CD14-positive monocyte (primary cell): Measurements from ENCODE around the gene TFAP2E. TPM values are rescaled to one million over a fixed set of nuclear protein-coding genes. Genes with fewer than 3 reads are reported as not detected.

Source experiments
- DNase-seq, 3 donors: peaks; one replicate each; pipeline ENCODE4 v3.0.0-alpha.2; 2011 to 2022
- H2AFZ ChIP-seq: 2 replicates; pipeline ENCODE4 v1.6.0; 2012; ENCODE audit warnings: mild to moderate bottlenecking, low read depth, low read length, inconsistent platforms; ENCODE audit not compliant: insufficient read depth, poor library complexity, severe bottlenecking
- H3K27ac ChIP-seq, 2 donors: 1 replicate in 1 of 2; 2 replicates in 1 of 2; pipeline ENCODE4 v1.5.1; 2012 to 2013; ENCODE audit warnings: low read length in 2 of 2, control low read depth in 1 of 2, inconsistent platforms in 1 of 2, low read depth in 1 of 2, mild to moderate bottlenecking in 1 of 2
- H3K27me3 ChIP-seq, 2 donors: one replicate each; pipeline versions ENCODE4 v1.6.0 to v1.6.1; 2011 to 2013; ENCODE audit warnings: low read length in 2 of 2; ENCODE audit not compliant: control insufficient read depth in 2 of 2, insufficient read depth in 2 of 2
- H3K36me3 ChIP-seq, 2 donors: replicated peaks in 1 of 2; 1 replicate in 1 of 2; 2 replicates in 1 of 2; pipeline versions ENCODE4 v1.5.1 to v1.6.1; 2012 to 2013; ENCODE audit warnings: low read length in 2 of 2, control low read depth in 1 of 2, inconsistent platforms in 1 of 2, mild to moderate bottlenecking in 1 of 2; ENCODE audit not compliant: insufficient read depth in 2 of 2, control insufficient read depth in 1 of 2
- H3K4me1 ChIP-seq, 2 donors: 1 replicate in 1 of 2; 2 replicates in 1 of 2; pipeline versions ENCODE4 v1.5.1 to v1.6.1; 2012 to 2013; ENCODE audit warnings: low read length in 2 of 2, control low read depth in 1 of 2, inconsistent platforms in 1 of 2, mild to moderate bottlenecking in 1 of 2, moderate library complexity in 1 of 2; ENCODE audit not compliant: insufficient read depth in 2 of 2, control insufficient read depth in 1 of 2
- H3K4me2 ChIP-seq: replicated peaks from 2 replicates; pipeline ENCODE3; 2012; ENCODE audit warnings: low read length, moderate library complexity, mild to moderate bottlenecking; ENCODE audit not compliant: poor library complexity, severe bottlenecking; ENCODE audit errors: extremely low read depth
- H3K4me3 ChIP-seq, 3 experiments: fragments of 200-600 bp in 1 of 3; sonication (generic) in 1 of 3; replicated peaks in 1 of 3; 1 replicate in 2 of 3; 2 replicates in 1 of 3; pipeline ENCODE4 v1.5.1; 2011 to 2013; ENCODE audit warnings: low read length in 3 of 3, mild to moderate bottlenecking in 3 of 3, control low read depth in 2 of 3, low read depth in 2 of 3, inconsistent platforms in 1 of 3, moderate library complexity in 1 of 3
- H3K79me2 ChIP-seq: 2 replicates; pipeline ENCODE4 v1.6.0; 2012; ENCODE audit warnings: mild to moderate bottlenecking, control low read depth, inconsistent platforms, low read length, moderate library complexity; ENCODE audit not compliant: insufficient read depth
- H3K9ac ChIP-seq: 2 replicates; pipeline ENCODE4 v1.6.0; 2017; ENCODE audit warnings: low read length, mild to moderate bottlenecking; ENCODE audit not compliant: insufficient read depth, poor library complexity, severe bottlenecking
- H3K9me3 ChIP-seq, 2 donors: replicated peaks in 1 of 2; 1 replicate in 1 of 2; 2 replicates in 1 of 2; pipeline versions ENCODE4 v1.5.1 to v1.6.1; 2012 to 2013; ENCODE audit warnings: low read length in 2 of 2, control low read depth in 1 of 2; ENCODE audit not compliant: control insufficient read depth in 1 of 2, insufficient read depth in 1 of 2
- H4K20me1 ChIP-seq: 2 replicates; pipeline ENCODE4 v1.6.0; 2012; ENCODE audit warnings: mild to moderate bottlenecking, low read length, control low read depth, moderate library complexity; ENCODE audit not compliant: insufficient read depth
- H3K27ac Mint-ChIP-seq, 7 donors: one replicate each; pipeline ENCODE4 v1.8.0; 2020; ENCODE audit warnings: mild to moderate bottlenecking in 7 of 7, mixed read lengths in 7 of 7, moderate library complexity in 6 of 7, inconsistent platforms in 2 of 7
- H3K27me3 Mint-ChIP-seq, 3 donors: one replicate each; pipeline ENCODE4 v1.8.0; 2021 to 2022; ENCODE audit warnings: low read depth in 3 of 3, mild to moderate bottlenecking in 3 of 3, mixed read lengths in 3 of 3, moderate library complexity in 3 of 3, inconsistent platforms in 1 of 3
- H3K36me3 Mint-ChIP-seq, 2 donors: one replicate each; pipeline ENCODE4 v1.8.0; 2020; ENCODE audit warnings: mixed read lengths in 2 of 2, inconsistent platforms in 1 of 2, mild to moderate bottlenecking in 1 of 2
- H3K4me1 Mint-ChIP-seq: one replicate; pipeline ENCODE4 v1.8.0; 2020; ENCODE audit warnings: mild to moderate bottlenecking, mixed read lengths
- H3K4me3 Mint-ChIP-seq, 2 donors: one replicate each; pipeline ENCODE4 v1.8.0; 2020; ENCODE audit warnings: mild to moderate bottlenecking in 2 of 2, mixed read lengths in 2 of 2, moderate library complexity in 1 of 2
- H3K9me3 Mint-ChIP-seq, 7 donors: one replicate each; pipeline ENCODE4 v1.8.0; 2020 to 2022; ENCODE audit warnings: mixed read lengths in 7 of 7, mild to moderate bottlenecking in 6 of 7, moderate library complexity in 6 of 7, inconsistent platforms in 2 of 7
- WGBS: methylation state at CpG from one replicate; pipeline ENCODE4 v1.1.5; 2013; ENCODE audit warnings: missing lambda C conversion rate; ENCODE audit not compliant: insufficient coverage; 5-methylcytosine and 5-hydroxymethylcytosine counted together
- intact Hi-C, 2 donors: fragments of 100-400 bp; cut with micrococcal nuclease; formaldehyde crosslinking; loops; one replicate each; pipeline versions ENCODE4 v1.15.0 to v1.15.1; 2023
- polyA plus RNA-seq, 3 donors: library from polyadenylated mRNA; depleted of rRNA in 1 of 3; unstranded in 2 of 3; stranded (reverse) in 1 of 3; fragments of 300-500 nt in 2 of 3; fragments of >200 nt in 1 of 3; fragmentation: Illumina TruSeq in 2 of 3; gene quantifications; 1 replicate in 2 of 3; 2 replicates in 1 of 3; pipeline ENCODE4 v1.2.3, GENCODE V29; 2012 to 2021
- TF ChIP-seq, protein P1 (sequence below): fragments of 200-600 bp; IDR thresholded peaks from one replicate; pipeline ENCODE4 v1.8.0; 2022; ENCODE audit warnings: antibody characterized with exemption, mild to moderate bottlenecking

The TFAP2E gene
- polyA plus RNA-seq, 3 donors, result 0.77 to 4.5 (median 1.5) TPM

DNA sequence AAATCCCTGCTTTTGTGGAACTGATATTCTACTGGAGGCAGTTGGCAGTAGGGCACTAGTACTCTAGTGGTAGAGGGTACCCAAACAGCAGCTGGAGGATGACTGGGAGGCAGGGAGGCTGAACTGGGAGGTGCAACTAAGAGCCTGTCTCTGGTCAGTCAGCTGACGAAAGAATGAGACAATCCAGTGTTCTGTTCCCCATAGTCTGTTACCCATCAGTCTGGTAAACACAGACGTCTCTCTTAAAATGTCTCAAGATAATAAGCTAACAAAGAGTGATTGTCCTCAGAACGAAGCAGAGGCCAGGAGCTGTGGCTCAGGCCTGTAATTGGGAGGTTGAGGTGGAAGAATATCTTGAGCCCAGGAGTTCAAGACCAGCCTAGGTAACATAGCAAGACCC lies 30.4 kb downstream of the TFAP2E start:
- no peak for DNase-seq
- Histone ChIP-seq H3K4me1 (no peaks in the 10 kb centered on the region), H3K9me3 (no peaks in the 10 kb centered on the region), H3K27ac (no peak overlapping the region), H3K4me3 (no peak overlapping the region), H2AFZ (no peak overlapping the region), H3K27me3 (no peaks in the 10 kb centered on the region), H3K36me3 (peaks cover 57 to 93% of the 10 kb centered on the region in 2 donors), H3K79me2 (no peaks in the 10 kb centered on the region), H3K4me2 (no peak overlapping the region), H3K9ac (no peak overlapping the region), H4K20me1 (peaks cover 8% of the 10 kb centered on the region)
- H3K36me3 Mint-ChIP-seq, result peaks cover 69 to 78% of the 10 kb centered on the region in 2 donors
- intact Hi-C loops, result no loop called here
- no CpG with 5 or more reads among the region's 3 CpGs for WGBS
- TF ChIP-seq, protein P1, sequence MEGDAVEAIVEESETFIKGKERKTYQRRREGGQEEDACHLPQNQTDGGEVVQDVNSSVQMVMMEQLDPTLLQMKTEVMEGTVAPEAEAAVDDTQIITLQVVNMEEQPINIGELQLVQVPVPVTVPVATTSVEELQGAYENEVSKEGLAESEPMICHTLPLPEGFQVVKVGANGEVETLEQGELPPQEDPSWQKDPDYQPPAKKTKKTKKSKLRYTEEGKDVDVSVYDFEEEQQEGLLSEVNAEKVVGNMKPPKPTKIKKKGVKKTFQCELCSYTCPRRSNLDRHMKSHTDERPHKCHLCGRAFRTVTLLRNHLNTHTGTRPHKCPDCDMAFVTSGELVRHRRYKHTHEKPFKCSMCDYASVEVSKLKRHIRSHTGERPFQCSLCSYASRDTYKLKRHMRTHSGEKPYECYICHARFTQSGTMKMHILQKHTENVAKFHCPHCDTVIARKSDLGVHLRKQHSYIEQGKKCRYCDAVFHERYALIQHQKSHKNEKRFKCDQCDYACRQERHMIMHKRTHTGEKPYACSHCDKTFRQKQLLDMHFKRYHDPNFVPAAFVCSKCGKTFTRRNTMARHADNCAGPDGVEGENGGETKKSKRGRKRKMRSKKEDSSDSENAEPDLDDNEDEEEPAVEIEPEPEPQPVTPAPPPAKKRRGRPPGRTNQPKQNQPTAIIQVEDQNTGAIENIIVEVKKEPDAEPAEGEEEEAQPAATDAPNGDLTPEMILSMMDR, result no peak
- H3K9me3 Mint-ChIP-seq, result no peaks in the 10 kb centered on the region
- no peak overlapping the region for H3K4me3 Mint-ChIP-seq
- peak overlapping the region in 1 of 7 donors; percentile 76 for H3K27ac Mint-ChIP-seq
- H3K4me1 Mint-ChIP-seq, result no peaks in the 10 kb centered on the region
- no peaks in the 10 kb centered on the region for H3K27me3 Mint-ChIP-seq

DNA sequence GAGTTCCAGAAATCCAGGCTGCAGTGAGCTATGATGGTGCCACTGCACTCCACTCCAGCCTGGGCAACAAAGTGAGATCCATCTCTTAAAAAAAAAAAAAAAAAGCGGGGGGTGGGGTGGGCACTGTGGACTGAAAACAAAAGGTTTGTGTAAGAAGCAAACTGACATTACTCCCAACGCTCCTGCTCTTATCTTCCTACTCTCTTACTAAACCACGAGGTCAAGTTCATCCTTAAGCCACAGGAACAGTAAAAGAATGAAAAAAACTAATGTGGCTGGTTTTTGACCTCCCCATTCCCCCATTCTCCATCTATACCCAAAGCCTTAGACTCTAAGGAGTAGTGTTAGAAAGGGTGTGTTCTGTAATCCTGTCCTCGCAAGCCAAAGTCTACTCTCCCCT lies 30.8 kb downstream of the TFAP2E start:
- WGBS, result no CpG with 5 or more reads among the region's 4 CpGs
- Mint-ChIP-seq H3K36me3 (peaks cover 71 to 82% of the 10 kb centered on the region in 2 donors), H3K9me3 (no peaks in the 10 kb centered on the region), H3K4me3 (no peak overlapping the region), H3K4me1 (no peaks in the 10 kb centered on the region), H3K27ac (peak overlapping the region in 2 of 7 donors; percentile 29 to 50), H3K27me3 (no peaks in the 10 kb centered on the region)
- no peak overlapping the region for H3K9ac ChIP-seq
- no peak overlapping the region for H3K4me2 ChIP-seq
- H3K27me3 ChIP-seq, result no peaks in the 10 kb centered on the region
- no peak for DNase-seq
- H3K27ac ChIP-seq, result no peak overlapping the region
- no peak overlapping the region for H2AFZ ChIP-seq
- peaks cover 10% of the 10 kb centered on the region for H4K20me1 ChIP-seq
- no peaks in the 10 kb centered on the region for H3K4me1 ChIP-seq
- no peaks in the 10 kb centered on the region for H3K9me3 ChIP-seq
- TF ChIP-seq, protein P1, result no peak
- peaks cover 59 to 94% of the 10 kb centered on the region in 2 donors for H3K36me3 ChIP-seq
- intact Hi-C loops, result no loop called here
- no peak overlapping the region for H3K4me3 ChIP-seq
- H3K79me2 ChIP-seq, result no peaks in the 10 kb centered on the region
